AG04449 (cell line): ENCODE data around the gene CAPZB.
"Not testable (repeated sequence)": the region's sequence is repeated elsewhere in the genome, so short reads cannot be mapped to it uniquely, and the experiment has no call there.

Experiments
- CTCF ChIA-PET: fragments of 350-600 bp; formaldehyde crosslinking; extraction: SDS; loops from one replicate; lab custom pipeline; 2021; ENCODE audit warnings: antibody characterized with exemption; lab: Yijun Ruan, JAX
- POLR2A ChIA-PET: fragments of 400-600, 350-600 bp; formaldehyde crosslinking; extraction: SDS; loops from one replicate; lab custom pipeline; 2020; ENCODE audit warnings: antibody characterized with exemption, inconsistent platforms; lab: Yijun Ruan, JAX
- DNase-seq: peaks from one replicate; pipeline ENCODE4 v3.0.0-alpha.2; 2010; ENCODE audit warnings: low read depth, low spot score
- H3K4me3 ChIP-seq: 2 replicates; pipeline ENCODE4 v1.5.1; 2011; ENCODE audit warnings: low read depth, mild to moderate bottlenecking, control low read depth, low read length
- CTCF ChIP-seq: IDR thresholded peaks from one replicate; pipeline ENCODE4 v1.5.1; 2011; ENCODE audit warnings: mild to moderate bottlenecking, moderate library complexity, low read length, control low read depth, inconsistent platforms; ENCODE audit not compliant: insufficient read depth; ENCODE audit errors: missing control alignments

The CAPZB gene

GRCh38 chr1:19525607-19526545, 40.5 kb upstream of the CAPZB start:
- DNase-seq, result no peak
- TF ChIP-seq CTCF, result no peak
- ChIA-PET POLR2A (interaction anchor here (0.6 kb wide), 1 partner anchor 79 kb away, joined by 3 read pairs; no protein-coding TSS in a partner anchor), CTCF (interaction anchor here (1.0 kb wide), 1 partner anchor 136 kb away, joined by 3 read pairs; no protein-coding TSS in a partner anchor)
- no peak overlapping the region for H3K4me3 ChIP-seq

GRCh38 chr1:19524791-19525190, 39.5 kb upstream of the CAPZB start:
- no peak for TF ChIP-seq CTCF
- H3K4me3 ChIP-seq, result no peak overlapping the region
- POLR2A ChIA-PET, result interaction anchor here (0.6 kb wide), 1 partner anchor 72 kb away, joined by 4 read pairs; a partner anchor contains a TSS
- CTCF ChIA-PET, result no interaction called here
- no peak for DNase-seq

GRCh38 chr1:19522570-19522969, 37.2 kb upstream of the CAPZB start:
- CTCF ChIA-PET, H3K4me3 ChIP-seq, POLR2A ChIA-PET, DNase-seq: not testable (repeated sequence)

GRCh38 chr1:19521411-19521810, 36.1 kb upstream of the CAPZB start:
- ChIA-PET CTCF (no interaction called here), POLR2A (no interaction called here)
- H3K4me3 ChIP-seq, result no peak overlapping the region
- no peak for DNase-seq
- no peak for TF ChIP-seq CTCF

GRCh38 chr1:19517017-19517416, 31.7 kb upstream of the CAPZB start:
- CTCF ChIA-PET, result no interaction called here
- TF ChIP-seq CTCF, result no peak
- no peak for DNase-seq
- H3K4me3 ChIP-seq, result no peak overlapping the region
- POLR2A ChIA-PET, result no interaction called here

- TF ChIP-seq CTCF, result no peak
- CTCF ChIA-PET, result no interaction called here
- POLR2A ChIA-PET, result no interaction called here
Observed at GRCh38 chr1:19515201-19515600, 29.9 kb upstream of the CAPZB start.

More at GRCh38 chr1:19515201-19515600, 29.9 kb upstream of the CAPZB start:
- DNase-seq, result no peak
- H3K4me3 ChIP-seq, result no peak overlapping the region
